NCI-H446 treated with DMSO at 0.1 percent for 48 hours (cell line): ENCODE measurements around the gene NKIRAS2.

Experiments used
- DNase-seq: peaks from one replicate; lab custom pipeline; 2025; lab: John Stamatoyannopoulos, UW

Gene NKIRAS2

GRCh38 chr17:42055027-42055426, 35.1 kb downstream of the NKIRAS2 start:
- no peak for DNase-seq

DNA sequence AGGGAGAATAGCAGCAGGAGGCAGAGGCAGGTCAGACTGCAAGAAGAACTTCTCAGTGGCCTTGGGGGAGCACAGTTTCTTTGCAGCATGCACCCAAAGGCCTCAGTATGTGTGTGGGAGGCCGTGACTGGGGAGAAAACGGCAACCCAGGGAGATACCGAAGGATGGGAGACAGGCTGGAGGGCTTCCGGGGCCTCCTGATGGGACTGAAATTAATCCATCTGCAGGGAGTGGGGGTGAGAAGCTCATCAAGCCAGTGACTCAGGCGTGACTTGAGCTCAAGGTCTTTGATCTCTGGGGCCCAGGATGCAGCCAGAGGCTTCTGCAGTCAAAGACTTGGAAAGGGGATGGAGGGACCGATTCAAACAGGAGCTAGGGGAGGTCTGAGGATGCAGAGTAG, 35.6 kb downstream of the NKIRAS2 start:
- DNase-seq: no peak

DNA sequence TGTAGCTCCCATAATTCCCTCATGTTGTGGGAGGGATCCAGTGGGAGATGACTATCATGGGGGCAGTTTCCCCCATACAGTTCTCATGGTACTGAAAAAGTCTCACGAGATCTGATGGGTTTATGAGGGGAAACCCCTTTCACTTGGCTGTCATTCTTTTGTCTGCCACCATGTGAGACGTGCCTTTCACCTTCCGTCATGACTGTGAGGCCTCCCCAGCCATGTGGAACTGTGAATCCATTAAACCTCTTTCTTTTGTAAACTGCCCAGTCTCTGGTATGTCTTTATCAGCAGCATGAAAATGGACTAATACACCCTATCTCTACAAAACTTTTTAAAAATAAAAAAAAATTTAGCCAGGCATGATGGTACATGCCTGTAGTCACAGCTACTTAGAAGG, 36.7 kb downstream of the NKIRAS2 start:
- DNase-seq: no peak

- DNase-seq: no peak
These were observed 38.2 kb downstream of the NKIRAS2 start for GRCh38 chr17:42058063-42058462.

GRCh38 chr17:42059815-42060214, 39.9 kb downstream of the NKIRAS2 start:
- DNase-seq: no peak

- no peak for DNase-seq
These were observed 40.3 kb downstream of the NKIRAS2 start for GRCh38 chr17:42060231-42060630.

DNA sequence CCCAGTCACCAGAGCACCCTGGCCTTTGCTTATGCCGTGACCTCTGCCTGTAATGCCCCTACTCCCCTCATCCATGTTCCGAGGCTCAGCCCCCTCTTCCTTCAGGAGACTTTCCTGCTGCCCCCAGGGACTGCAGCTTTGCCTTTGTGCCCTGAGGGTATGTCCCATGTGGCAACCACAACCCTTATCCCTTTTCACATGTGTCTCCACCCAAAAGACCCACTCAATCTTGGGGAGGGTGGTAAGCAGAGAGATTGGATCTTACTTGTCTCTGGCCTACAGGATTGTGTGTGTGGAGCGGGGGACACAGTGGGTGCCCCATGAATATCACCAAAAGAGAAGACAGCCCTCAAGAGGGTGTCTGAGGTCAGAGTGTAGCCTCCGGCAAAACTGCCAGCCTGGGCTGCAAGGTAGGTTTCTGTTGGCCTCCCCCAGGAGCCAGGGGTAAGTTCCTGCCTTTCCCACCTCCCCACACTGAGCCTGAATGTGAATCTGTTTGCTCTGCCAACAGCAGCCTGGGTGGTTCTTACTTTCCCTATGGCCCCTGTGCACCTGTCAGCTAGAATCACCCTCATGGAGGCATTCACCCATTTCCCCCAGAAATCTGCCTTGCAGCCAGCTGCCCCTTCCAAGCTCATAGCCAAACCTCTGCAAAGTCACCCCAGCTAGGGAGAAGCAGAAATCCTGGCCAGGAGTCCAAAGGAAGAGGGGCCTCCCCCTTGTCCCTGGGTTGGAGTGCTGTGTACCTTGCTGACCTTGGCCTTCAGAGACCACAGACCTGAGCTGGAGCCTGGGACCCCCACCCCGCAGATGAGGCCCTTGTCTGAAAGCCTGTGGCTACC, 42.0 kb downstream of the NKIRAS2 start:
- DNase-seq: no peak

- no peak for DNase-seq
These were observed 42.8 kb downstream of the NKIRAS2 start for GRCh38 chr17:42062681-42063080.

- no peak for DNase-seq
These were observed 45.3 kb downstream of the NKIRAS2 start for GRCh38 chr17:42065201-42065600.

- no peak for DNase-seq
These were observed 47.6 kb downstream of the NKIRAS2 start for GRCh38 chr17:42067371-42068091.

DNA sequence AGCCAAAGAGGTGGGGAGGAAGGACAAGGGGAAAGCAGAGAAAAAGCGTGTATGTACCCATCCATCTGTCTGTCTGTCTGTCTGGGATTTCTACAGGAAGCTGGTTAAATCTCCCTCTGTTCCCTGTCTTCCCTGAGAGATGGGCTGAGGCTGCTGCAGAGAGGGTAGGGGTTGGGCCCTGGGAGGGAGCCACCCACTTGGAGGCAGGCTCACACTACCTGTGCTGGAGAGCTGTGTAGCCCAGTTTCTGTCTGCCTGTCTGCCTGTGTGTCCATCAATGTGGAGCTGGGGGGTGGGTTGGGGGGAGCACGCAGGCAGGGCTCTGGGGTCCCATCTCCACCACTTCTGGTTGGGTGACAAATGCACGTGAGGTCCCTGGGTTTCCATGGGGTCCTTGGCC, 49.1 kb downstream of the NKIRAS2 start:
- no peak for DNase-seq

- DNase-seq: no peak
These were observed 51.9 kb downstream of the NKIRAS2 start for GRCh38 chr17:42071810-42072209.

DNA sequence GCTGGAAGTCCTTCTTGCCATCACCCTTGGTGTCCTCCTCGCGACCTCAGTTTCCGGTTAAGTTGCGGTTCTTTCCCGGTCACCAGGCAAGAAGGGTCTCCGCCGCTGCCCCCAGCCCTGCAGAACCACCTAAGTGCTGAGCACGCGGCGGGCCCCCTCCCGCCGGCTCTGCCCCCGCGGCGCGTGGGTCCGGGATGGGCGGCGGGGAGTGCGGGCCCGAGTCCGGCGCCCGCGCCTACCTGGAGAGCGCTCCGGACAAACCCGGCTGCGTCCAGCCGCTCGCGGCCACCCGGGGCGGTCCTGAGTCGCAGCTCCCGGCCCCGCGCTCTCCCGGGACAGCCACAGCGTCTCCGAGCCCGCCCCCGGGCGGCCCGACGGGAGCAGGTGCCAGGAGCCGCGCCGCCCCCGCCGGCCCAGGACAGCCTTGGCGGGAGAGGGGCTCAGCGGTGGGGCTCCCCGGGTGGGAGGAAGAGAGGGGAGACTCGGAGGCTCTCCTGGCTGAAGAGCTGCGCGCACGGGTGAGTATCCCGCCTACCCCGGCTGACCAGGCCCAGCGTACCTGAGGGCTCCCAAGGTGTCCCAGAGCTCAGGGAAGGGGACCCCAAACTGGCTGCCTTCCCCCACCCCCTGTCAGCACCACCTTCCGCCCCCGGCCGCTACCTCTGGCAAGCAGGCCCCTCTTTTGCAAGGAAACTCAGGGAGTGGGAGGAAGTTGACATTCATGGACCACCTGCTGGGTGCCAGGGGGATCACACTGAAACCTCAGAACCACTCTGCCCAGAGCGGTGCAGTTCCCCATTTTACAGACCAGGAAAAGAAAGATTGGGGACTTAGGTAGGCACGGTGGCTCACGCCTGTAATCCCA, 52.7 kb downstream of the NKIRAS2 start:
- DNase-seq: no peak
